IMR-90 (cell line): Measurements from ENCODE around the gene CMTM6. TPM values are rescaled to one million over a fixed set of nuclear protein-coding genes. Genes with fewer than 3 reads are reported as not detected.

Experiments
- ATAC-seq: fragments of 200-7000 bp; cut with Tn5 transposase; 2 replicates; pipeline ENCODE4 v1.9.1; 2020; ENCODE audit warnings: low read depth, mild to moderate bottlenecking, moderate library complexity
- BruUV-seq: library from RNA; stranded (reverse); fragments of 400-500 nt; replicated peaks from 2 replicates; lab custom pipeline; 2021; lab: Mats Ljungman, UMichigan
- CTCF ChIA-PET: fragments of 300-600 bp; formaldehyde crosslinking; extraction: SDS; loops from one replicate; lab custom pipeline; 2021; ENCODE audit warnings: antibody characterized with exemption; lab: Yijun Ruan, JAX
- POLR2A ChIA-PET: fragments of 300-600 bp; sonication (Branson Sonifier 250); formaldehyde crosslinking; loops from one replicate; lab custom pipeline; 2022; ENCODE audit warnings: antibody characterized with exemption; ENCODE audit not compliant: unreplicated experiment; lab: Charles Lee
- DNase-seq: peaks from one replicate; pipeline ENCODE4 v3.0.0; 2013
- H2AFZ ChIP-seq: replicated peaks from 2 replicates; pipeline ENCODE3; 2013; ENCODE audit warnings: low read length, mild to moderate bottlenecking; ENCODE audit not compliant: poor library complexity
- H2AK5ac ChIP-seq: 2 replicates; pipeline ENCODE4 v1.6.1; 2013; ENCODE audit warnings: low read depth, low read length, inconsistent platforms
- H2AK9ac ChIP-seq: replicated peaks from 2 replicates; pipeline ENCODE3; 2013; ENCODE audit warnings: mild to moderate bottlenecking, low read depth, low read length, moderate library complexity; ENCODE audit not compliant: poor library complexity
- H2BK120ac ChIP-seq: 2 replicates; pipeline ENCODE4 v1.6.1; 2013; ENCODE audit warnings: low read depth, low read length, inconsistent platforms
- H2BK15ac ChIP-seq: 3 replicates; pipeline ENCODE4 v1.6.1; 2013; ENCODE audit warnings: low read depth, low read length, inconsistent platforms
- H2BK20ac ChIP-seq: 2 replicates; pipeline ENCODE4 v1.6.1; 2013; ENCODE audit warnings: low read depth, mild to moderate bottlenecking, inconsistent platforms, low read length, moderate library complexity
- H2BK5ac ChIP-seq: 2 replicates; pipeline ENCODE4 v1.6.1; 2013; ENCODE audit warnings: mild to moderate bottlenecking, low read depth, low read length, inconsistent platforms; ENCODE audit not compliant: poor library complexity, severe bottlenecking
- H3K14ac ChIP-seq: replicated peaks from 2 replicates; pipeline ENCODE4 v1.6.1; 2013; ENCODE audit warnings: low read depth, low read length, inconsistent platforms
- H3K18ac ChIP-seq: 2 replicates; pipeline ENCODE4 v1.6.1; 2013; ENCODE audit warnings: low read depth, low read length, control low read depth
- H3K23ac ChIP-seq: 2 replicates; pipeline ENCODE4 v1.6.1; 2013; ENCODE audit warnings: low read depth, low read length, inconsistent platforms
- H3K27ac ChIP-seq: 2 replicates; pipeline ENCODE4 v1.5.1; 2013; ENCODE audit warnings: mild to moderate bottlenecking, control low read depth, low read length; ENCODE audit not compliant: insufficient read depth
- H3K27me3 ChIP-seq: 2 replicates; pipeline ENCODE4 v1.6.1; 2013; ENCODE audit warnings: low read length; ENCODE audit not compliant: control insufficient read depth, insufficient read depth
- H3K36me3 ChIP-seq: 2 replicates; pipeline ENCODE4 v1.6.1; 2013; ENCODE audit warnings: low read length, mixed read lengths; ENCODE audit not compliant: control insufficient read depth, insufficient read depth
- H3K4ac ChIP-seq: 2 replicates; pipeline ENCODE4 v1.6.1; 2013; ENCODE audit warnings: low read depth, low read length, inconsistent platforms
- H3K4me1 ChIP-seq: 2 replicates; pipeline ENCODE4 v1.6.1; 2013; ENCODE audit warnings: low read length, mixed read lengths; ENCODE audit not compliant: control insufficient read depth, insufficient read depth
- H3K4me2 ChIP-seq: 2 replicates; pipeline ENCODE4 v1.6.1; 2013; ENCODE audit warnings: low read depth, mild to moderate bottlenecking, control low read depth, low read length, moderate library complexity
- H3K4me3 ChIP-seq: 2 replicates; pipeline ENCODE4 v1.5.1; 2013; ENCODE audit warnings: low read depth, mild to moderate bottlenecking, control low read depth, low read length, moderate library complexity; ENCODE audit not compliant: insufficient read depth
- H3K56ac ChIP-seq: 2 replicates; pipeline ENCODE4 v1.6.1; 2013; ENCODE audit warnings: low read length, inconsistent platforms; ENCODE audit not compliant: insufficient read depth; ENCODE audit errors: extremely low read depth
- H3K79me1 ChIP-seq, 2 experiments: 2 replicates each; pipeline ENCODE4 v1.6.1; 2013; ENCODE audit warnings: low read length in 2 of 2, inconsistent platforms in 1 of 2, low read depth in 1 of 2
- H3K9ac ChIP-seq: 2 replicates; pipeline ENCODE4 v1.6.1; 2013; ENCODE audit warnings: low read depth, low read length, control low read depth
- H3K9me1 ChIP-seq: 2 replicates; pipeline ENCODE4 v1.6.1; 2013; ENCODE audit warnings: low read length, inconsistent platforms; ENCODE audit not compliant: insufficient read depth
- H3K9me3 ChIP-seq: 2 replicates; pipeline ENCODE4 v1.6.1; 2013; ENCODE audit warnings: low read length; ENCODE audit not compliant: control insufficient read depth, insufficient read depth
- H4K20me1 ChIP-seq: 2 replicates; pipeline ENCODE4 v1.6.1; 2013; ENCODE audit warnings: low read length, inconsistent platforms; ENCODE audit not compliant: insufficient read depth
- H4K5ac ChIP-seq: 2 replicates; pipeline ENCODE4 v1.6.1; 2013; ENCODE audit warnings: mild to moderate bottlenecking, low read depth, low read length, control low read depth
- H4K8ac ChIP-seq, 2 experiments: 2 replicates each; pipeline ENCODE4 v1.6.1; 2013; ENCODE audit warnings: low read depth in 2 of 2, low read length in 2 of 2, control low read depth in 1 of 2, inconsistent platforms in 1 of 2
- H4K91ac ChIP-seq: 2 replicates; pipeline ENCODE4 v1.6.1; 2013; ENCODE audit warnings: low read depth, low read length, inconsistent platforms; ENCODE audit not compliant: insufficient read depth
- BHLHE40 ChIP-seq: fragments of 150-350 bp; IDR thresholded peaks from 2 replicates; pipeline ENCODE4 v1.6.1; 2016; ENCODE audit warnings: mild to moderate bottlenecking, low read depth, low read length
- CEBPB ChIP-seq: IDR thresholded peaks from 2 replicates; pipeline ENCODE4 v1.6.1; 2012; ENCODE audit warnings: low read depth, low read length, improper control_type of control experiment
- CHD1 ChIP-seq: IDR thresholded peaks from 2 replicates; pipeline ENCODE4 v1.6.1; 2012; ENCODE audit warnings: low read depth, low read length, improper control_type of control experiment
- CTCF ChIP-seq: conservative IDR thresholded peaks from 2 replicates; pipeline ENCODE4 v1.5.1; 2012; ENCODE audit warnings: mild to moderate bottlenecking, low read depth, low read length, improper control_type of control experiment
- ELK1 ChIP-seq: fragments of 150-350 bp; IDR thresholded peaks from 2 replicates; pipeline ENCODE4 v1.6.1; 2016; ENCODE audit warnings: low read depth, mild to moderate bottlenecking, low read length, moderate library complexity, borderline replicate concordance
- FOS ChIP-seq: fragments of 150-350 bp; IDR thresholded peaks from 2 replicates; pipeline ENCODE4 v1.6.1; 2016; ENCODE audit warnings: low read depth, low read length
- MAFK ChIP-seq: IDR thresholded peaks from 2 replicates; pipeline ENCODE4 v1.6.1; 2012; ENCODE audit warnings: low read depth, low read length, improper control_type of control experiment
- MAZ ChIP-seq: IDR thresholded peaks from 2 replicates; pipeline ENCODE4 v1.6.1; 2012; ENCODE audit warnings: low read depth, mild to moderate bottlenecking, low read length, improper control_type of control experiment, moderate library complexity, borderline replicate concordance
- MXI1 ChIP-seq: IDR thresholded peaks from 2 replicates; pipeline ENCODE4 v1.6.1; 2012; ENCODE audit warnings: low read depth, mild to moderate bottlenecking, low read length, moderate library complexity, borderline replicate concordance
- NFE2L2 ChIP-seq: fragments of 150-350 bp; IDR thresholded peaks from 2 replicates; pipeline ENCODE4 v1.6.1; 2016; ENCODE audit warnings: low read depth, mild to moderate bottlenecking, low read length
- POLR2A ChIP-seq: IDR thresholded peaks from 2 replicates; pipeline ENCODE4 v1.6.1; 2012; ENCODE audit warnings: mild to moderate bottlenecking, low read depth, low read length
- RAD21 ChIP-seq: IDR thresholded peaks from 2 replicates; pipeline ENCODE4 v1.6.1; 2012; ENCODE audit warnings: low read length, improper control_type of control experiment
- RCOR1 ChIP-seq: IDR thresholded peaks from 2 replicates; pipeline ENCODE4 v1.6.1; 2012; ENCODE audit warnings: mild to moderate bottlenecking, low read length, improper control_type of control experiment; ENCODE audit not compliant: insufficient replicate concordance
- RFX5 ChIP-seq: IDR thresholded peaks from 2 replicates; pipeline ENCODE4 v1.8.0; 2012; ENCODE audit warnings: low read depth, mild to moderate bottlenecking, low read length, moderate library complexity
- SMC3 ChIP-seq: fragments of 150-350 bp; IDR thresholded peaks from 2 replicates; pipeline ENCODE4 v1.6.1; 2016; ENCODE audit warnings: low read depth, mild to moderate bottlenecking, antibody characterized with exemption, low read length, moderate library complexity
- USF2 ChIP-seq: fragments of 150-350 bp; IDR thresholded peaks from 2 replicates; pipeline ENCODE4 v1.6.1; 2017; ENCODE audit warnings: mild to moderate bottlenecking, antibody characterized with exemption, low read length, low read depth
- WGBS, 2 experiments: methylation state at CpG; one replicate each; pipeline versions ENCODE4 v1.1.5 to v1.1.7; 2013; ENCODE audit warnings: missing lambda C conversion rate in 2 of 2; ENCODE audit not compliant: insufficient read length in 1 of 2; ENCODE audit errors: extremely low coverage in 2 of 2; 5-methylcytosine and 5-hydroxymethylcytosine counted together
- dilution Hi-C: fragments of 300-500 bp; cut with HindIII; formaldehyde crosslinking; loops from one replicate; pipeline ENCODE4 v1.14.3; 2018; ENCODE audit warnings: low sequenced_read_pairs; ENCODE audit not compliant: unreplicated experiment
- in situ Hi-C: fragments of 300-500 bp; cut with MboI; formaldehyde crosslinking; loops from 3 replicates; pipeline ENCODE4 v1.14.3; 2019; ENCODE audit warnings: low sequenced_read_pairs, inconsistent platforms, mixed read lengths
- intact Hi-C: fragments of 100-400 bp; cut with micrococcal nuclease; formaldehyde crosslinking; loops from 2 replicates; pipeline ENCODE4 v1.10.0; 2022
- polyA plus RNA-seq, 3 experiments: library from polyadenylated mRNA; depleted of rRNA; stranded (reverse); fragments of >200 nt; gene quantifications; 2 replicates each; pipeline ENCODE4 v1.2.3, GENCODE V29; 2012; ENCODE audit warnings: low replicate concordance in 1 of 3
- total RNA-seq: library from RNA; depleted of rRNA; stranded (reverse); fragments of >200 nt; gene quantifications from 2 replicates; pipeline ENCODE4 v1.2.3, GENCODE V29; 2012

CMTM6 gene
- total and polyA plus RNA-seq, 2 of the 4 experiments (the other 2 are of a cell fraction) = 29.4 to 36.6 TPM

- Histone ChIP-seq H3K18ac (no peak overlapping the region), H3K4me1 (peaks cover 4% of the 10 kb centered on the region), H2BK15ac (no peak overlapping the region), H3K4me2 (no peak overlapping the region), H3K27me3 (no peaks in the 10 kb centered on the region), H4K5ac (no peak overlapping the region), H2BK5ac (no peak overlapping the region), H2AK5ac (no peak overlapping the region), H4K8ac (no peak overlapping the region), H3K9me1 (peaks cover 8% of the 10 kb centered on the region), H2BK20ac (no peak overlapping the region), H3K79me1 (peaks cover 18 to 30% of the 10 kb centered on the region in 2 experiments), H2BK120ac (no peak overlapping the region), H3K27ac (no peak overlapping the region), H4K91ac (no peak overlapping the region), H3K9ac (no peak overlapping the region), H2AFZ (no peak overlapping the region), H3K23ac (no peak overlapping the region), H3K56ac (no peak overlapping the region), H3K4ac (no peak overlapping the region), H4K20me1 (peaks cover 16% of the 10 kb centered on the region), H3K9me3 (no peaks in the 10 kb centered on the region), H3K14ac (no peak overlapping the region), H2AK9ac (no peak overlapping the region), H3K4me3 (no peak overlapping the region), H3K36me3 (peaks cover 11% of the 10 kb centered on the region)
- dilution Hi-C loops = no loop called here
- intact Hi-C loops = no loop called here
- ATAC-seq (no peak), DNase-seq (no peak)
- TF ChIP-seq RFX5 (no peak), MAFK (no peak), CEBPB (no peak), CTCF (no peak), MAZ (no peak), NFE2L2 (no peak), CHD1 (no peak), FOS (no peak), RCOR1 (no peak), RAD21 (no peak), MXI1 (no peak), POLR2A (no peak), BHLHE40 (no peak), USF2 (no peak), SMC3 (no peak), ELK1 (no peak)
- no CpG with 5 or more reads among the region's 3 CpGs for WGBS, 2 experiments
- in situ Hi-C loops = no loop called here
- BruUV-seq = no TSS peak
- CTCF ChIA-PET = interaction anchor here (0.6 kb wide), 1 partner anchor 380 kb away, joined by 3 read pairs; no protein-coding TSS in a partner anchor
- POLR2A ChIA-PET = no interaction called here
These were observed 14.1 kb downstream of the CMTM6 start for GRCh38 chr3:32488474-32489008.
